G401.6 (cell line): ENCODE data around the gene HAL.

Experiments
- FAIRE-seq: peaks from 2 replicates; lab custom pipeline; 2012; peaks lifted over from hg19 to GRCh38; lab: Jason Lieb, UNC

The HAL gene

GRCh38 chr12:95996034-95996658 is at the start of gene HAL:
Gene HAL (minus strand): TSS chr12:95996344. CDS start chr12:95995910, 434 bp downstream.
- no peak for FAIRE-seq

GRCh38 chr12:96045566-96045965 is 49.4 kb upstream of the HAL start:
- no peak for FAIRE-seq

GRCh38 chr12:96044943-96045290 is 48.8 kb upstream of the HAL start:
- no peak for FAIRE-seq

DNA sequence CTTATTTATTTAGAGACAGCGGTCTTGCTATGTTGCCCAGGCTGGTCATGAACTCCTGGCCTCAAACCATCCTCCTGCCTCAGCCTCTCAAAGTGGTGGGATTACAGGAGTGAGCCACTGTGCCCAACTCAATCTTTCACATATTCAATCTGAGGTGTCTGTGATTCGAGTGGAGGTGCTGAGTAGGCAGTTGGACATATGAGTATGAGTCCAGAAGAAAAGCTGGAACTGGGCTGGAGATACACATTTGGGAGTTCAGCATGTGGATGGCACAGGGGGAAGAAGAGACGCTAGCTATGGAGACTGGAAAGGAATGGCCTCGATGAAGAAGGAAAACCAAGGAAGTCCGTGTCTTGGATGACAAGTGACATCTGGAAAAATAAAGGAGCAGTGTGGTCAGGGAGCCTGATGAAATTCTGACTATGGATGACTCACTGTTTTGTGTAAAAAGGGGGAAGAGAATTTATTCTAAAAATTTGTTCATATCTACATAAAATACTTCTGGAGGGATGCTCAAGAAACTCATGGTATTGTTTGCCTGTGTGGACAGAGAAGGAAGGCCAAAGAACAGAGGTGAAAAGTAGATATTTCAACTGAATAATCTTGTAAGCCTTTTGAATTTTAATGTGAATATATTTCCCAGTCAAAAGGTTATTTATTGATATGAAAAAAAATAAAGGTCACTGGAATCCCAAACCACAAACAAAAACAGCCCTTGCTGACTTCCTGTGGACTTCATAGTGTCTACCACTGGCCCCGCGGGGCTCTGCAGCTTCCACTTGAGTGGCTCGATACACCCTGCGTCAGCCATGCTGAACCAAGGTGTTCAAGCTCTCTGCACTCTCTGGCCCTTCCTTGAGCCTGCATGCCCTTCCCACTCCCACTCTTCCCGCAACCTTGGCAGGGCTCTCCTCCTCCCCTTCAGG is 48.1 kb upstream of the HAL start:
- FAIRE-seq, result no peak

DNA sequence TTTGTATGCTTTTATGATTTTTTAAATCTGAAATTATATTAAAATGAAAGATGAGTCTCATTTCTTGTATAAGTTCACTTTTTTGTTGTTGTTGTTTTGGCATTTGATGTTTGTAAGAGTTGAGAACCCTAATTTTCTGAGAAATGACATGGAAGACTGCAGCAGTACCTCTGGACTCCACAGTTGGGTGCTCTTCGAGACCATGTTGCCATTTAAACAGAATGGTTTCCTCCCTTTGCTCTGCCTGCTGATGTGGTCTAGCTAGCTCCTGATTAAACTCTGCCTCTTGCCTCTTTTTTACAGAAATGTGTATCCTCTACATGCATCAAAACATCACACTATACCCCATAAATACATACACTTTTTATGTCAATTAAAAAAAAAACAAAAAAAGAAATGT is 45.0 kb upstream of the HAL start:
- no peak for FAIRE-seq

DNA sequence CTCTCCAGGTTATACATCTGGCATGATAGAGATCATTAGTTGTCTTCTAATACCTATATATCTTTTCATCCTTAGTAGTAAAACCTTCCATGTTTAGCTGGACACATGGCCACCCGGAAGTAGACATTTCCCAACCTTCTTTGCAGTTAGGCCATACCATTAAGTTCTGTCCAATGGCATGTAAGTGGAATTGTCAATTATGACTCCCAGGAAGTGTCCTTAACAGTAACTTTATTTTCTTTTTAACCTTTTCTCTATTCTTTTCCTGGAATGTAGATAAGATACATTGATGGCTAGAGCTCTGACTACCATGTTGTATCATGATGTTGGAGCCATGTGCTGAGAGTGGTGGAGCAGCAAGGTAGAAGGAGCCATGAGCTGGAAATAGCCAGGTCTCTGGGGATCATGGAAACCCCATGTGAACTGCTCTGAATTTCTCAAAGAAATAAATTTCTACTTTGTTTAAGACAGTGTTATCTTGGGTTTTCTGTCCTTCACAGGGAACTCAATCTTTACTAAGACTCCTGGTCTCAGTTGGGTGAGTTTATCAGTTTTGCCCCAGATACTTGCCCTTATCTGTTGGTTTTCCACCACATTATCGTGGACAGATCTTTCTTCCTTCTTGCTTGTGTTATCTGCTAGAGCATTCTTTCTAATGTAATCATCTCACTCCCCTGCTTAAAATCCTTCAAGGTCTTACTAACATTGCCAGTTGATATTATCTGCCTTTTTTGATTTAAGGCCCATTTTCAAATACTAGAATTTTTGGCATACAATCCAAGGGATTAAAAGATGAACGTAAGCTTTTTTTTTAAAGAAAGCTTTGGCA is 44.4 kb upstream of the HAL start:
- no peak for FAIRE-seq

- FAIRE-seq, result no peak
Measured at GRCh38 chr12:96039516-96039915, 43.4 kb upstream of the HAL start.

DNA sequence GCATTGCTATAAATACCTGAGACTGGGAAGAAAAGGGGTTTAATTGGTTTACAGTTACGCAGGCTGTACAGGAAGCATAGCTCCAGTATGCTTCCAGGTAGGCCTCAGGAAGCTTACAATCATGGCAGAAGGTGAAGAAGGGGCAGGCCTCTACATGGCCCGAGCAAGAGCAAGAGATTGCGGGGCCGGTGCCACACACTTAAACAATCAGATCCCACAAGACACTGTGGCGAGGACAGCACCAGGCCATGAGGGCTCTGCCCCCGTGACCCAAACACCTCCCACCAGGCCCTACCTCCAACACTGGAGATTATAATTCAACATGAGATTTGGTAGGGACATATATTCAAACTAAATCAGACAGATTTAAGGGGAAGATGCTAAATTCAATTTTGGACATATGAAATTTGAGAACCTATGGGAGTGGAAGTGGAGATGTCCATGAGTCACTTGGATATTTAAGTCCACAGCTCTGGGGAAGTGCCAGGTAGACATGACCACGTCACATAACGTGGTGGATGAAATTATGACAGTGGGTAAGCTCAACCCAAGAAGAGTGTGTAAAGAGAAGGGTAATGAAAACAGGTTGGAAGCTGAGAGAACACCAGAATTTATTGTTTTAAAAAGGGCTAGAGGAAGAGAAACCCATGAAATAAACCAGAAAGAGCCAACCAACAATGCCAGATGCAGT is 40.8 kb upstream of the HAL start:
- FAIRE-seq, result no peak

DNA sequence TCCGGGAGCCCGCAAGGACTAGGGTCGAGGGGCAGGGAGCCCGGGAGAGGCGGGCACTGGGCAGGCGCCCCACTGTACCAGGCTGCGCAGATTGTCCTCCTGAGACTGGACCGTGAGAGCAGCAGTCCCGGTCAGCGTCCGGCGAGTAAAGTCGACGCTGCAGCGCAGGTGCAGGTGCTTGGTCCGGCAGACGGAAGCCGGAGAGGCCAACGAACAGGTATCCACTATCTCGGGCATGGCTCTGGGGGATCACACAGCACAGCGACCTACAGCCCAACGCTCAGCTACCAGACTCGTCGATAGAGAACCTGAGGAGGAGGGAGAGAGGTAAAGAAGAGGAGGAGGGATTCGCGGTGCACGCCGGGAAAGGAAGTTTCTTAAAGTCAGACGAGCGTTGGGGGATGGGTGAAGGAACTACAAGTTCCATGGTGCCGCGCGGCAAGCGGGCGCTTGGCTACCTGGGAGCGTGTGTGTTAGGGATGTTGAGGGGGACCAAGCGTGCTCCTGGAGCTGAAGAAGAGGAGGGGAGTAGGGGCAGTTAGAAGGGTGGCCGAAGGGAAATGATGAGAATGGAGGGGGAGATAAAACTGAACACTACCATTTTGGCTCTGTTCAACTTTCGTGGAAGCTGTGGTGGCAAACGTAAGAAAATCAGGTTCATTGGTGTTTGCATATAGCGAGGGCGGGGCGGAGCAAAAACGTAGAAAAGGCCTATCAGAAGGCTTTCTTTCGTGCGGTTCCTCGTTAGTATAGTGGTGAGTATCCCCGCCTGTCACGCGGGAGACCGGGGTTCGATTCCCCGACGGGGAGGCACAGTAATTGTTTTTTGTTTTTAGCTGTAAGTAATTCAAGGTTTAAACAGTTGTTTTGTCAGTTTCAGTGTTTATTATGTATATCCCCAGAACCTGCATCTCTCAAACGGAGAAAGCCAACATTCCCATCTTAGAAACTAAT is 39.4 kb upstream of the HAL start, which contains the start of gene LTA4H:
TSS of gene LTA4H (minus strand) at position 305 of the 954 bp plus-strand sequence. CDS start at position 237, 68 bp downstream.
- peak; percentile 97 for FAIRE-seq

GRCh38 chr12:96034621-96035282 is 38.6 kb upstream of the HAL start:
- no peak for FAIRE-seq

GRCh38 chr12:96033549-96034389 is 37.6 kb upstream of the HAL start:
- no peak for FAIRE-seq

- FAIRE-seq, result no peak
Measured at GRCh38 chr12:96029826-96030225, 33.7 kb upstream of the HAL start.

GRCh38 chr12:96028538-96028937 is 32.4 kb upstream of the HAL start:
- no peak for FAIRE-seq

DNA sequence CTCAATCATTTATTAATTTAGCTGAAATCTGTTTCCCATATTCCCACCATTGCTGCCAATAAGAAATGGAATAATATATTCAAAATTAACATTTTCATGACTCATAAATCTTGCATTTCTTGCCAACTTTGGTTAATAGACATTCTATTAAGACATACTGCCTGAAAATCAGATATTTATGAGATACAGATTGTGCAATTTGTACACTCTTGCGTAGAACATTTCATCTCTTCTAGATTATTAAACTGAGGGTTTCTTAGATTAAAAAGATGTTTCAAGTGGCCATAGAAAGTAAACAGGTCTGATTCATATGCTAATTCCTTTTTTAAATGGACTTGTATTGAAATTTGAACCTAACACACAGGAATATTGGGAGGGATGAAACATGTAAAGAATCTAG is 30.2 kb upstream of the HAL start:
- no peak for FAIRE-seq

GRCh38 chr12:96025518-96025917 is 29.4 kb upstream of the HAL start:
- no peak for FAIRE-seq

DNA sequence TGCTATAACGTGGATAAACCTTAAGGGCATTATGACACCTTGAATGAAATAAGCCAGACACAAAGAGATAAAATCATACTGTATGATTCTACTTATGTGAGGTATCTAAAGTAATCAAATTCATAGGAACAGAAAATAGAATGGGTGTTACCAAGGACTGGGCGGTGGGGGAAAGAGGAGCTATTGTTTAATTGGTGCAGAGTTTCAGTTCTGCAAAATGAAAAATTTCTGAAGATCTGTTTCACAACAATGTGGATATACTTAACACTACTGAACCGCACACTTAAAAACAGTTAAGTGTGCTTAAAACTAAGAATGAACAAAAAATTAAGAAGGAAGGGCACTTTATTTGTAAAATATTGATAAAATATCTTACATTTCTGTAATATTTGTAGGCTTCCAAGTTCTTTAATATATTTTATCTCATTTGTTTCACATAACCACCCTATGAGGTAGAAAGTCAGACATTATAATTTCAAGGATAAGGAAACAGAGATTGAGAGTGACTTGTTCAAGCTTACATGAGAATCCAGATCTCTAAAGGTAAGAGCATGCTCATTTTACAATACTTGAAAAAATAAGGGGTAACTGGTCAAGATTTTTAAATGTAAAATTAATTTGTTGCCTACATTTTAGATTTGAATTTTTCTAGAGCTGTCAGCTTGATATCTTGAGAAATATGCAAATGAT is 24.3 kb upstream of the HAL start:
- FAIRE-seq, result no peak

GRCh38 chr12:96015672-96016071 is 19.5 kb upstream of the HAL start:
- FAIRE-seq, result no peak

- FAIRE-seq, result no peak
Measured at GRCh38 chr12:96014943-96015599, 18.9 kb upstream of the HAL start.
